Activated CD4-positive, alpha-beta T cell treated with anti-CD3 and anti-CD28 coated beads, Interleukin-2, Interleukin-6, amounts not matched to agents 100 ng/mL and 50 ng/mL, durations not matched to agents 16 hours and 8 hours (primary cell): ENCODE data around the gene TAX1BP3.

ENCODE experiments used
- DNase-seq: peaks from one replicate; pipeline ENCODE4 v3.0.0-alpha.2; 2020

The TAX1BP3 gene

GRCh38 chr17:3657874-3658783 is 10.2 kb downstream of the TAX1BP3 start:
- no peak for DNase-seq

GRCh38 chr17:3657588-3657869 is 10.8 kb downstream of the TAX1BP3 start:
- no peak for DNase-seq

- no peak for DNase-seq
These were observed 11.4 kb downstream of the TAX1BP3 start for GRCh38 chr17:3656755-3657587.

- no peak for DNase-seq
These were observed 12.0 kb downstream of the TAX1BP3 start for GRCh38 chr17:3656353-3656752.

GRCh38 chr17:3655766-3656165 is 12.6 kb downstream of the TAX1BP3 start:
- no peak for DNase-seq

- peak; percentile 67 for DNase-seq
These were observed 20.4 kb downstream of the TAX1BP3 start for GRCh38 chr17:3647769-3648555.

GRCh38 chr17:3647251-3647650 is 21.1 kb downstream of the TAX1BP3 start:
- DNase-seq, result no peak

- no peak for DNase-seq
These were observed 23.1 kb downstream of the TAX1BP3 start for GRCh38 chr17:3645310-3645709.

GRCh38 chr17:3643889-3644349 is 24.5 kb downstream of the TAX1BP3 start:
- peak; percentile 64 for DNase-seq

- DNase-seq, result no peak
These were observed 26.5 kb downstream of the TAX1BP3 start for GRCh38 chr17:3641717-3642486.

- no peak for DNase-seq
These were observed 27.4 kb downstream of the TAX1BP3 start for GRCh38 chr17:3641014-3641413.

GRCh38 chr17:3639981-3640596 is 28.3 kb downstream of the TAX1BP3 start:
- peak; percentile 77 for DNase-seq

GRCh38 chr17:3636908-3637373 is 31.4 kb downstream of the TAX1BP3 start:
- DNase-seq, result no peak

- DNase-seq, result peak; percentile 98
These were observed 32.0 kb downstream of the TAX1BP3 start, which contains the start of the genes CTNS and SHPK for GRCh38 chr17:3636154-3636907. Gene CTNS (plus strand): TSS chr17:3636760. CDS start chr17:3640207, 3,447 bp downstream. Gene SHPK (minus strand): TSS chr17:3636250. CDS start chr17:3636219, 31 bp downstream.

GRCh38 chr17:3635474-3636153 is 32.8 kb downstream of the TAX1BP3 start:
- DNase-seq, result no peak

- no peak for DNase-seq
These were observed 36.1 kb downstream of the TAX1BP3 start for GRCh38 chr17:3632287-3632686.

GRCh38 chr17:3630781-3631180 is 37.6 kb downstream of the TAX1BP3 start:
- DNase-seq, result no peak

- DNase-seq, result no peak
These were observed 40.6 kb downstream of the TAX1BP3 start for GRCh38 chr17:3627769-3628167.

- DNase-seq, result no peak
These were observed 41.3 kb downstream of the TAX1BP3 start for GRCh38 chr17:3626831-3627768.
